Cardiac muscle cell (in vitro differentiated cells and primary cell): Measurements from ENCODE around the gene LGALS9C. TPM values are rescaled to one million over a fixed set of nuclear protein-coding genes. Genes with fewer than 3 reads are reported as not detected.
"Not testable (repeated sequence)": the region's sequence is repeated elsewhere in the genome, so short reads cannot be mapped to it uniquely, and the experiment has no call there.

Experiments
- DNase-seq, 2 donors: peaks; one replicate each; pipeline versions ENCODE4 v3.0.0 to v3.0.0-alpha.2; 2010 to 2017; ENCODE audit warnings: low read depth in 1 of 2, low spot score in 1 of 2
- H3K27ac ChIP-seq: fragments of 200-600 bp; sonication (generic); 2 replicates; pipeline ENCODE4 v1.5.1; 2016
- H3K27me3 ChIP-seq: fragments of 200-600 bp; sonication (generic); 2 replicates; pipeline ENCODE4 v1.6.0; 2016; ENCODE audit warnings: control low read depth
- H3K36me3 ChIP-seq: fragments of 200-600 bp; sonication (generic); 2 replicates; pipeline ENCODE4 v1.5.1; 2016; ENCODE audit warnings: control low read depth
- H3K4me1 ChIP-seq: fragments of 200-600 bp; sonication (generic); 2 replicates; pipeline ENCODE4 v1.8.1; 2017; ENCODE audit warnings: low read depth, mild to moderate bottlenecking, mixed run types
- H3K4me3 ChIP-seq: fragments of 200-600 bp; sonication (generic); 2 replicates; pipeline ENCODE4 v1.5.1; 2016; ENCODE audit warnings: mild to moderate bottlenecking
- H3K9me3 ChIP-seq: fragments of 200-600 bp; sonication (generic); 2 replicates; pipeline ENCODE4 v1.5.1; 2017; ENCODE audit warnings: low read depth, mild to moderate bottlenecking, control low read depth
- polyA plus RNA-seq: library from polyadenylated mRNA; unstranded; fragments of >200 nt; fragmentation: Nextera tagmentation; extraction: Ambion mirVana; gene quantifications from 2 replicates; pipeline ENCODE4 v1.2.1, GENCODE V29; 2016
- total RNA-seq: library from RNA; depleted of rRNA; stranded (reverse); fragments of >200 nt; gene quantifications from 2 replicates; pipeline ENCODE4 v1.2.3, GENCODE V29; 2016

The LGALS9C gene
- total and polyA plus RNA-seq, 2 experiments from 2014 or later: not detected

GRCh38 chr17:18490016-18490415, 13.4 kb downstream of the LGALS9C start:
- H3K27ac ChIP-seq, H3K4me3 ChIP-seq, H3K36me3 ChIP-seq, DNase-seq, H3K27me3 ChIP-seq, H3K4me1 ChIP-seq, H3K9me3 ChIP-seq: not testable (repeated sequence)

- H3K9me3 ChIP-seq, H3K4me3 ChIP-seq, DNase-seq, H3K4me1 ChIP-seq, H3K27ac ChIP-seq, H3K27me3 ChIP-seq, H3K36me3 ChIP-seq: not testable (repeated sequence)
Measured at GRCh38 chr17:18492712-18493480, 16.3 kb downstream of the LGALS9C start.

- H3K27me3 ChIP-seq, H3K4me3 ChIP-seq, H3K4me1 ChIP-seq, H3K36me3 ChIP-seq, H3K9me3 ChIP-seq, DNase-seq, H3K27ac ChIP-seq: not testable (repeated sequence)
Measured at GRCh38 chr17:18494250-18494768, 17.7 kb downstream of the LGALS9C start.

GRCh38 chr17:18497044-18497443, 20.5 kb downstream of the LGALS9C start:
- DNase-seq, H3K27me3 ChIP-seq, H3K4me3 ChIP-seq, H3K9me3 ChIP-seq, H3K36me3 ChIP-seq, H3K27ac ChIP-seq, H3K4me1 ChIP-seq: not testable (repeated sequence)

GRCh38 chr17:18499100-18499499, 22.5 kb downstream of the LGALS9C start:
- not testable (repeated sequence) for H3K4me3 ChIP-seq, H3K9me3 ChIP-seq, H3K27ac ChIP-seq, H3K4me1 ChIP-seq, H3K27me3 ChIP-seq, DNase-seq, H3K36me3 ChIP-seq

- DNase-seq, H3K27ac ChIP-seq, H3K27me3 ChIP-seq, H3K9me3 ChIP-seq, H3K4me3 ChIP-seq, H3K4me1 ChIP-seq, H3K36me3 ChIP-seq: not testable (repeated sequence)
Measured at GRCh38 chr17:18499756-18500155, 23.2 kb downstream of the LGALS9C start.

- not testable (repeated sequence) for DNase-seq, H3K27me3 ChIP-seq, H3K36me3 ChIP-seq, H3K27ac ChIP-seq, H3K4me1 ChIP-seq, H3K4me3 ChIP-seq, H3K9me3 ChIP-seq
Measured at GRCh38 chr17:18500281-18500680, 23.7 kb downstream of the LGALS9C start.

- not testable (repeated sequence) for H3K4me1 ChIP-seq, H3K36me3 ChIP-seq, DNase-seq, H3K27me3 ChIP-seq, H3K27ac ChIP-seq, H3K9me3 ChIP-seq, H3K4me3 ChIP-seq
Measured at GRCh38 chr17:18500816-18501215, 24.2 kb downstream of the LGALS9C start.

GRCh38 chr17:18503221-18503620, 26.6 kb downstream of the LGALS9C start:
- not testable (repeated sequence) for H3K4me3 ChIP-seq, DNase-seq, H3K4me1 ChIP-seq, H3K27ac ChIP-seq, H3K27me3 ChIP-seq, H3K36me3 ChIP-seq, H3K9me3 ChIP-seq

- not testable (repeated sequence) for H3K4me1 ChIP-seq, H3K36me3 ChIP-seq, H3K27ac ChIP-seq, H3K27me3 ChIP-seq, DNase-seq, H3K9me3 ChIP-seq, H3K4me3 ChIP-seq
Measured at GRCh38 chr17:18507729-18508128, 31.1 kb downstream of the LGALS9C start.

- not testable (repeated sequence) for H3K27ac ChIP-seq, H3K4me1 ChIP-seq, DNase-seq, H3K36me3 ChIP-seq, H3K9me3 ChIP-seq, H3K27me3 ChIP-seq, H3K4me3 ChIP-seq
Measured at GRCh38 chr17:18508667-18509066, 32.1 kb downstream of the LGALS9C start.

- not testable (repeated sequence) for DNase-seq, H3K36me3 ChIP-seq, H3K4me3 ChIP-seq, H3K27ac ChIP-seq, H3K4me1 ChIP-seq, H3K9me3 ChIP-seq, H3K27me3 ChIP-seq
Measured at GRCh38 chr17:18521100-18521499, 44.5 kb downstream of the LGALS9C start.

- not testable (repeated sequence) for H3K27ac ChIP-seq, H3K36me3 ChIP-seq, H3K27me3 ChIP-seq, H3K4me3 ChIP-seq, H3K9me3 ChIP-seq, DNase-seq, H3K4me1 ChIP-seq
Measured at GRCh38 chr17:18525015-18525414, 48.4 kb downstream of the LGALS9C start.

- not testable (repeated sequence) for H3K36me3 ChIP-seq, H3K9me3 ChIP-seq, H3K27me3 ChIP-seq, H3K27ac ChIP-seq, H3K4me3 ChIP-seq, DNase-seq, H3K4me1 ChIP-seq
Measured at GRCh38 chr17:18526168-18526800, 49.7 kb downstream of the LGALS9C start.
